RWPE2 (cell line): Measurements from ENCODE around the gene SLN.

ENCODE experiments used
- ATAC-seq: fragments of 200-7000 bp; cut with Tn5 transposase; 3 replicates; pipeline ENCODE4 v1.9.1; 2021; ENCODE audit warnings: low read depth
- DNase-seq: peaks from one replicate; pipeline ENCODE4 v3.0.0-alpha.2; 2020; ENCODE audit warnings: low spot score
- H3K27ac ChIP-seq: fragments of 450-650 bp; 2 replicates; pipeline ENCODE4 v1.5.1; 2017; ENCODE audit warnings: mild to moderate bottlenecking; ENCODE audit not compliant: poor library complexity, severe bottlenecking
- H3K27me3 ChIP-seq: fragments of 250-450 bp; sonication (Bioruptor Pico); 2 replicates; pipeline ENCODE4 v1.5.1; 2021; ENCODE audit warnings: mild to moderate bottlenecking, moderate library complexity; ENCODE audit not compliant: insufficient read depth, poor library complexity, severe bottlenecking
- H3K36me3 ChIP-seq: fragments of 250-450 bp; sonication (Bioruptor Pico); 2 replicates; pipeline ENCODE4 v1.5.1; 2020; ENCODE audit warnings: low read depth, mild to moderate bottlenecking, moderate library complexity
- H3K4me1 ChIP-seq: fragments of 250-450 bp; sonication (Bioruptor Pico); 2 replicates; pipeline ENCODE4 v1.5.1; 2021; ENCODE audit warnings: mild to moderate bottlenecking, moderate library complexity; ENCODE audit not compliant: insufficient read depth, poor library complexity, severe bottlenecking
- H3K4me3 ChIP-seq: fragments of 250-450 bp; sonication (Bioruptor Pico); 2 replicates; pipeline ENCODE4 v1.5.1; 2021; ENCODE audit warnings: mild to moderate bottlenecking, moderate library complexity; ENCODE audit not compliant: severe bottlenecking
- H3K9me3 ChIP-seq: fragments of 250-450 bp; sonication (Bioruptor Pico); 2 replicates; pipeline ENCODE4 v1.5.1; 2021; ENCODE audit warnings: mild to moderate bottlenecking, moderate library complexity; ENCODE audit not compliant: severe bottlenecking
- CTCF ChIP-seq: fragments of 450-650 bp; IDR thresholded peaks from one replicate; pipeline ENCODE4 v1.5.1; 2017; ENCODE audit warnings: mild to moderate bottlenecking, moderate library complexity; ENCODE audit not compliant: poor library complexity, severe bottlenecking

The SLN gene

GRCh38 chr11:107675902-107676301, 36.0 kb downstream of the SLN start:
- no peaks in the 10 kb centered on the region for H3K36me3 ChIP-seq
- no peak overlapping the region for H3K27ac ChIP-seq
- ATAC-seq = no peak
- DNase-seq = no peak
- no peak for TF ChIP-seq CTCF
- no peaks in the 10 kb centered on the region for H3K9me3 ChIP-seq
- H3K27me3 ChIP-seq = no peaks in the 10 kb centered on the region
- no peak overlapping the region for H3K4me3 ChIP-seq
- H3K4me1 ChIP-seq = no peaks in the 10 kb centered on the region

- no peaks in the 10 kb centered on the region for H3K4me1 ChIP-seq
- no peak for TF ChIP-seq CTCF
- no peak for DNase-seq
- no peak overlapping the region for H3K27ac ChIP-seq
- H3K36me3 ChIP-seq = no peaks in the 10 kb centered on the region
- no peaks in the 10 kb centered on the region for H3K9me3 ChIP-seq
- H3K4me3 ChIP-seq = no peak overlapping the region
- ATAC-seq = no peak
- peaks cover 4% of the 10 kb centered on the region for H3K27me3 ChIP-seq
Observed at GRCh38 chr11:107669893-107670601, 41.8 kb downstream of the SLN start.

GRCh38 chr11:107669191-107669740, 42.6 kb downstream of the SLN start:
- no peak for TF ChIP-seq CTCF
- no peaks in the 10 kb centered on the region for H3K36me3 ChIP-seq
- DNase-seq (no peak), ATAC-seq (no peak)
- no peak overlapping the region for H3K27ac ChIP-seq
- no peak overlapping the region for H3K4me3 ChIP-seq
- peaks cover 10% of the 10 kb centered on the region for H3K27me3 ChIP-seq
- H3K4me1 ChIP-seq = no peaks in the 10 kb centered on the region
- H3K9me3 ChIP-seq = no peaks in the 10 kb centered on the region

- Histone ChIP-seq H3K36me3 (no peaks in the 10 kb centered on the region), H3K9me3 (no peaks in the 10 kb centered on the region), H3K27me3 (peaks cover 10% of the 10 kb centered on the region), H3K27ac (no peak overlapping the region), H3K4me1 (no peaks in the 10 kb centered on the region), H3K4me3 (no peak overlapping the region)
- DNase-seq (no peak), ATAC-seq (no peak)
- no peak for TF ChIP-seq CTCF
Observed at GRCh38 chr11:107666911-107667613, 44.8 kb downstream of the SLN start.

- no peak for TF ChIP-seq CTCF
- Histone ChIP-seq H3K9me3 (no peaks in the 10 kb centered on the region), H3K27me3 (peaks cover 10% of the 10 kb centered on the region), H3K27ac (no peak overlapping the region), H3K4me3 (no peak overlapping the region), H3K4me1 (no peaks in the 10 kb centered on the region), H3K36me3 (no peaks in the 10 kb centered on the region)
- ATAC-seq = no peak
- no peak for DNase-seq
Observed at GRCh38 chr11:107665018-107665417, 46.8 kb downstream of the SLN start.
